C4-2B (cell line): ENCODE measurements around the gene SORCS2.

ENCODE experiments used
- H3K27ac ChIP-seq: fragments of 450-650 bp; 2 replicates; pipeline ENCODE4 v1.5.1; 2017
- CTCF ChIP-seq: fragments of 450-650 bp; conservative IDR thresholded peaks from 2 replicates; pipeline ENCODE4 v1.5.1; 2017; ENCODE audit warnings: mild to moderate bottlenecking
- ZFX ChIP-seq: fragments of 450-650 bp; IDR thresholded peaks from 2 replicates; pipeline ENCODE4 v1.6.1; 2017

Gene SORCS2

DNA sequence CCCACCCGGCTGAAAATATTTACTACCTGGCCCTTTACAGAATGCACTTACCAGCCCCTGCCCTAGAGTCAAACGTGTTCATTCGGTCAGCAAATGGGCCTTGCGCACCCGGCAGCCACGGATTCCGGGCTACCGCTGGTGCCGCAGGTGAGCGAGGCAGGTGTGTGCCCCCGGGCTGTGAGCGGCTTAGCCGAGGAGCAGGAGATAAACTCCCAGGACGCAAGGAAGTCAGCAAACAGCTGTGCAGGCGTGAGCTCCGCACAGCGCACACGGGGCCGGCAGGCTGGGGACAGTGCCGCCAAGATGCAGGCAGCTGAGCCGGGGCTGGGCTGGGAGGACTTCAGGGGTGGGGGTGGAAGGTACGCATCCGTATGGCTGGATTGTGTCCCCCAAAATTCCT, 453.6 kb downstream of the SORCS2 start:
- H3K27ac ChIP-seq: no peak overlapping the region
- TF ChIP-seq ZFX (no peak), CTCF (no peak)

DNA sequence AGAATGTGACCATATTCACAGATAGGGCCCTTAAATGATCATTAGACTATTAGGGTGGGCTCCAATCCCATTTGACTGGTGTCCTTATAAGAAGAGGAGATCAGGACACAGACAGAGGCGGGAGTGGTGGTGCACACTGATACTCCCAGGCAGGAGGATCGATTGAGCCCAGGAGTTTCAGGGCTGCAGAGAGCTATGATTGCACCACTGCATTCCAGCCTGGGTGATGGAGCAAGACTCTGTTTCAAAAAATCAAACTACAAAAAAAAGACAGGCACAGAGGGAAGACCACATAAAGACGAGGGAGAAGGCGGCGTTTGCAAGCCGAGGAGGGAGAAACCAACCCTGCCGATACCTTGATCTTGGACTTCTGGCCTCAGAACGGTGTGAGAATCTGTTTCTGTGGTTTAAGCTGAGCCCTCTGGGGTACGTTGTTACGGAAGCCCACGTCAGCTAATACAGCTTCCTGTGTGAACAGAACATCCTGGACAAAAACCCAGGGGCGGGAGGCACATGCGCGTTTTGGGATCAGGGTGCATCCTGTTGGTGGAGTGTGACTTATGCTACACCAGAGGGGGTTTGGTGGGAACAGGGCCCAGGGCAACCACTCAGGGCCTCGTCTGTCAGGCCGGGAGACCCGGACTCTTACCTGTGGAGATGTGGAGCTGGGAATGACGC, 454.2 kb downstream of the SORCS2 start:
- no peak overlapping the region for H3K27ac ChIP-seq
- TF ChIP-seq CTCF (no peak), ZFX (no peak)

DNA sequence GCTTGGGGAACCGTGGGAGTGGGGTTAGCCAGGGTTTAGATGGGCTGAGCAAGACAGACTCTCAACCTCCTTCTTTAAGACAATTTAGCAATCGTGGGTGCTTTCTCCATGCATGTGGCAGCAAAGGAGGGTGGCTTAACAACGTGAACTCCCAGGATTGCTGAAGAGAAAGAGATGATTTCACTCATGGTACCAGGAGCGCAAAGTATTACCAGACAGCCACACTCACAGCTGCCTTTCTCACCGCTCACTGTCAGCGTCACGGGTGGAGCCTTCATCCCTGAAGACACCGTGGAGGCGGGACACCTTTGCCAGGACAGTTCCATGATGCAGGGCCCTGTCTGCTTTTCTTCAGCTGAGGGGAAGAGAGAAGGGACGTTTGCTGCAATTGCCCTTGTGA, 454.8 kb downstream of the SORCS2 start:
- H3K27ac ChIP-seq: no peak overlapping the region
- TF ChIP-seq CTCF (no peak), ZFX (no peak)

DNA sequence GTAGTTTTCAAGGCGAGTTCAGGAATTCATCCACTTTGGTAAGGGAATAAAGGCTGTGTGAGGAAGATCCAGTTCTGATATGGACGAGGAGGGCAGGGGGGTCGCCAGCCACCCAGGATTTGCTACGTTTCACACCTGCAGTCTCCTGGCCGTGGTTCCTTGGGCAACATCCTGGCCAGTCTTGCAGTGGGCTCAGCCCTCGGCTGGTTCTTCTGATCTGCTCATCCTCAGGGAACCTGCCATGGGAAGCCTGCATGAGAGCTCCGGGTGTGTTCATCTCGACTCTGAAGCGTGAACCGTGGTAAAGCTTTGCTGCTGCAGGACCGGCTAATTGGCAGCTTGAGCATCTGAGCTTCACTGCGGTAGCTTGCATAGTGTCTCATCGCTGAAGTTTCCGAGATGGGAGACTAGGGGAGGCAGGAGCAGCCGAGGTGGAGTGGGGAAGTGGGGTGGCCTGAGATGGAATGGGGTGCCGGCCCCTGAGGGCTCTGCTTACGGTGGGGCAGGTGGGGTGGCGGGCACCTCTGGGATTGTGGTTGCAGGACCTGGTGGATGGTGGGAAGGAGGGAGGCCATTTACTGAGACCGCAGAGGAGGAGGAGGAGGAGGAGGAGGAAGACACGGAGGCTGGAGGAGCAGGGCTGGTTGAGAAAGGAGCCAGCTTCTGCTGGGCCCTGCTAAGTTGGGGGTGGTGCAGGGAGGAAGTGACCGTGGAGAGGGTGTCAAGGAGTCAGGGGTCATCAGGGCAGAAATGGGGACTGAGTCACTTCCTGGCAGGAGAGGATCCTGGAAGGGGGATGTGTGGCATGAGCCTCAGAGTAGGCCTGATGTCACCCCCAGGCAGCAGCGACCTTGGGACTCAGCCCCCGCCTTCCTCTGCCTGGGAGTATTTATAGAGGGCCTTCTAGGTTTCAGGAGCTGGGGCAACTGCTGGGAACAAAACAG, 455.5 kb downstream of the SORCS2 start:
- TF ChIP-seq ZFX: no peak
- TF ChIP-seq CTCF: no peak
- no peak overlapping the region for H3K27ac ChIP-seq

GRCh38 chr4:7648544-7649395, 456.4 kb downstream of the SORCS2 start:
- no peak overlapping the region for H3K27ac ChIP-seq
- no peak for TF ChIP-seq ZFX
- TF ChIP-seq CTCF: no peak

GRCh38 chr4:7649411-7649740, 457.0 kb downstream of the SORCS2 start:
- H3K27ac ChIP-seq: no peak overlapping the region
- no peak for TF ChIP-seq CTCF
- no peak for TF ChIP-seq ZFX
